ENCODE data around the gene ATG10.

ATG10 gene

DNA sequence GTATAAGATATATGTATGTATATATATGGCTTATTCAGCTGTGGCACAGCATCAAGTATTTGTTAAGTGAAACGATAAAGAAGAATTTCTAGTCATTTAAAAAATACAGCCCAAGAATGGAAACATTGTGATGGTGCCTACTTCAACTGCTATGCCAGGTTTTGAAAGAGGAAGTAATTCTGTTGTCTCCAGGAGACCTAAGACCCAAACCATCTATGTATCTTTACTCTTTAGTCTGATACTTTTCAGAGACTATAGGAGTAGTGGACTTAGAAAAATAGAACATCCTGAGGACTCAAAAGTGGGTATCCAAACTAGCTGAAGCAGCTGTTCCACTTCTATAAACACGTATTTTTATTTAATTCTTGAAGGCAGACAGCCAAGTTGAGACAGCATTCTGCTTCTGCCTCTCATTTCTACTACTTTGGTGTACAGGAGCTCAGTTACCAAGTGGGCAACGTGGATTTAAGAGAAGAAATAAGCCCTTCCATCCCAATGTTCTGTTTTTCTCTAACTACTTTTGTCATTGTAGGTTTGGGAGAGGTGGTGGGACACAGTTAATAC lies 195.6 kb downstream of the ATG10 start:
- TF ChIP-seq, protein P1, sequence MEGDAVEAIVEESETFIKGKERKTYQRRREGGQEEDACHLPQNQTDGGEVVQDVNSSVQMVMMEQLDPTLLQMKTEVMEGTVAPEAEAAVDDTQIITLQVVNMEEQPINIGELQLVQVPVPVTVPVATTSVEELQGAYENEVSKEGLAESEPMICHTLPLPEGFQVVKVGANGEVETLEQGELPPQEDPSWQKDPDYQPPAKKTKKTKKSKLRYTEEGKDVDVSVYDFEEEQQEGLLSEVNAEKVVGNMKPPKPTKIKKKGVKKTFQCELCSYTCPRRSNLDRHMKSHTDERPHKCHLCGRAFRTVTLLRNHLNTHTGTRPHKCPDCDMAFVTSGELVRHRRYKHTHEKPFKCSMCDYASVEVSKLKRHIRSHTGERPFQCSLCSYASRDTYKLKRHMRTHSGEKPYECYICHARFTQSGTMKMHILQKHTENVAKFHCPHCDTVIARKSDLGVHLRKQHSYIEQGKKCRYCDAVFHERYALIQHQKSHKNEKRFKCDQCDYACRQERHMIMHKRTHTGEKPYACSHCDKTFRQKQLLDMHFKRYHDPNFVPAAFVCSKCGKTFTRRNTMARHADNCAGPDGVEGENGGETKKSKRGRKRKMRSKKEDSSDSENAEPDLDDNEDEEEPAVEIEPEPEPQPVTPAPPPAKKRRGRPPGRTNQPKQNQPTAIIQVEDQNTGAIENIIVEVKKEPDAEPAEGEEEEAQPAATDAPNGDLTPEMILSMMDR (IDR thresholded peaks at IDR 0.05) = no peak
- TF ChIP-seq ZFX (IDR thresholded peaks at IDR 0.05; ENCODE audit: borderline replicate concordance) = no peak
- no peak overlapping the region for H3K27ac ChIP-seq

- no peak overlapping the region for H3K27ac ChIP-seq
- no peak for TF ChIP-seq ZFX (IDR thresholded peaks at IDR 0.05; ENCODE audit: borderline replicate concordance)
- TF ChIP-seq, protein P1 (IDR thresholded peaks at IDR 0.05) = no peak
Observed at GRCh38 chr5:82168294-82168693, 196.5 kb downstream of the ATG10 start.

- TF ChIP-seq, protein P1 (IDR thresholded peaks at IDR 0.05) = no peak
- TF ChIP-seq ZFX (IDR thresholded peaks at IDR 0.05; ENCODE audit: borderline replicate concordance) = no peak
- H3K27ac ChIP-seq = no peak overlapping the region
Observed at GRCh38 chr5:82169892-82170291, 198.1 kb downstream of the ATG10 start.

DNA sequence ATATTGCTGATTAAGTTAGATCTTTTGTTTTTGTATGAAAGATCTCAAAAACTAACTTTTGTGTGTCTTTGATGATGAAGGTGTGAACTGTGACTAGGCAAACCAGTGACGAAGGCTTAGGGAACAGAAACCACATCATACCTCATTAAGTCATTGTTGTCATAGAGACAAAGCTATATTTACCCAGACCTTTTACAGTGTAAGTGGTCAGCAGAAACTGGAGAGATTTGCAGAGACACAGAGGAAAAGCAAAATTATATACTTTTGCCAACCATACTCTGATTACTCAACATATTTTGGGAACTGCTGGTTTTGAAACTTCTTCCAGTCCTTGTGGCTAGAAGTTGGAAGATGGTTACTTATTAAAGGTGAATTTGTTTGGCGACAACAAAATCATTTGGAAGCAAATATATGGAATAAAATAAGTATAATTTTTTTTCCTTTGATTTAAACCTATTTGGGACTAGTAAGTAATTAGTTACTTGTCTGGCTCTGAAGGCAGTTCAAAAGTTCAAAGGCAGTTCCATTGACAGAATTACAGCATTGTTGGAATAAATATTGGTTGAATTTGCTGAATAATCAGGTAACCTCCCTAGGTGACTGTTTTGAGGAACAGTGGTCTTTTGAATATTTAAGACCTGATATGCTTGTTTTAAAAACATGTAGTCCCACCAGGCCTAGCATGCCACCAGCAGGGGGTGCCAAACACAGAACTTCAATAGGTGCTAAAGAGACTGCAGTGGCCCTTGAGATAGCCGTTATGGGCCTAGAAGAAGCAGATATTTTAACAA lies 202.5 kb downstream of the ATG10 start:
- H3K27ac ChIP-seq = no peak overlapping the region
- TF ChIP-seq, protein P1 (IDR thresholded peaks at IDR 0.05) = peak; percentile 90
- no peak for TF ChIP-seq ZFX (IDR thresholded peaks at IDR 0.05; ENCODE audit: borderline replicate concordance)

- no peak for TF ChIP-seq ZFX (IDR thresholded peaks at IDR 0.05; ENCODE audit: borderline replicate concordance)
- TF ChIP-seq, protein P1 (IDR thresholded peaks at IDR 0.05) = peak; percentile 59
- H3K27ac ChIP-seq = no peak overlapping the region
Observed at GRCh38 chr5:82174919-82175219, 203.0 kb downstream of the ATG10 start.

DNA sequence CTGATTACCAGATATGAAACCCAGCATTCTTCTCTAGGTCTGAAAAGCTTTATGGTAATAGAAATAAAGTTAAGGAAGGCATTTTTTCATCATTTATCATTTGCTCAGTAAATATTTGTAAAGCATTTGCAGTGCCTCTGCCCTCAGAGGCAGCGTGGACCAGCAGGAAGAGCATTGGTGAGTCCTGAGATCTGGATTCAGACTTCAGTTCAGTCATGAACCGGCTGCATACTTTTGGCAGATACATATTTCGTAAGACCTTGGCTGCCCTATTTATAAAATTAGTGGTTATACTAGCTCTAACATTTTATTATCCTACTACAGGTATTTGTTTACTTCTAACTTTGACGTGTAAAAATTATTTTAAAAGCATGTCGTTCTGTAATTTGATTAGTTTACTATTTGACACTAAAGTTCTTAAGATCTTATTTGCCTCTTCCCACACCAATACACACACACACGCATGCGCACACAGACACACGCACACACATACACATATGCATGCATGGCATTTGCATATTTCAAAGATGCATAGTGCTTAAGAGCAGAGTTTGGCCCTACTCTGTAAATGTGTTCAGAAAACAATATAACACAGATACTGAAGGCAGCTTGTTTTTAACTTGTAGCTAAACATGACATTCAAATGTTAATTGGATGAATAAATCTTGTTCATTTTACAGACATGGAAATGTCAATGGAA lies 204.4 kb downstream of the ATG10 start:
- no peak overlapping the region for H3K27ac ChIP-seq
- TF ChIP-seq, protein P1 (IDR thresholded peaks at IDR 0.05) = no peak
- TF ChIP-seq ZFX (IDR thresholded peaks at IDR 0.05; ENCODE audit: borderline replicate concordance) = no peak

DNA sequence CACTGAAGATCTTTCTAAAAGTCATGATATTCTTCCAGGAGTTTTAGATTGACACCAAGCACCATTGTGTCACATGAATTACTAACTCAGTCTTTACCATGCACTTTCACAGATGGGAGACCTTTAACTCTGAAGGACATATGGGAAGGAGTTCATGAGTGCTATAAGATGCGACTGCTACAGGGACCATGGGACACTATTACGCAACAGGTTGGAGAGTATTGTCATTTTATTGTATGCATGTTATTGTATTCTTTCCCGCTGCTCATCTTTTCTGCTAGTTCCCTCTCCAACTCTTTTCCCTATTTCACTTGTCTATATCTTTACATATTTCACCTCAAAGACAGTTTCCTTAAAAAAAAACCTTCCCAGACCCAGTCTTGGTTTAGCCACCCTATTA lies 206.6 kb downstream of the ATG10 start:
- TF ChIP-seq, protein P1 (IDR thresholded peaks at IDR 0.05) = no peak
- TF ChIP-seq ZFX (IDR thresholded peaks at IDR 0.05; ENCODE audit: borderline replicate concordance) = no peak
- no peak overlapping the region for H3K27ac ChIP-seq

All from 22Rv1 (cell line).